ENCODE data around the gene LCN6. TPM values are rescaled to one million over a fixed set of nuclear protein-coding genes. Genes with fewer than 3 reads are reported as not detected.
A peak's percentile ranks its signal among the peaks of the same experiment; 100 is the strongest.

LCN6 gene
- total RNA-seq, 2 experiments from 2014 or later, result not detected

DNA sequence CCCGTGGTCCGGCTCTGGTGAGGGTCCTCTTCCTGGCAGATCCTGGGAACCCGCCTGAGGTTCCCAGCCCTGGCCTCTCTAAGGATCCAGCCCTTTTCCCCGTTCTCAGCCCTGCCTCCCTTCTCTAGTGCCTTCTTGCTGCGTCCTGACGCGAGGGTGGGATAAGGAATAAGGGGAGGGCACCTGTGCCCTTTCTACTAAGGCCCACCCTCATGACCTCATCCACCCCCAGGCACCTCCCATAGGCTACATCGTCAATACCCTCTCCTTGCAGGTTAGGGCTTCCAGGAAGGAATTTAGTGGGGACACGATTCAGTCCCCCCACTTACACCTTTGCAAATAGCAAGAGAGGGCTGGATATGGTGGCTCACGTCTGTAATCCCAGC, 46.7 kb downstream of the LCN6 start:
- H3K4me3 Mint-ChIP-seq, result peak overlapping the region; percentile 79
- no peaks in the 10 kb centered on the region for H3K36me3 Mint-ChIP-seq (ENCODE audit: low read depth)
- ChIA-PET CTCF (interaction anchor here (3.0 kb wide), 1 partner anchor 26 kb away, joined by 13 read pairs; no protein-coding TSS in a partner anchor), POLR2A (interaction anchor here (1.0 kb wide), 1 partner anchor 385 kb away, joined by 3 read pairs; no protein-coding TSS in a partner anchor)
- intact Hi-C loops (cut with DNase I, micrococcal nuclease), result loop anchor here in 1 of 2 experiments (2.0 kb wide), 1 partner anchor 25 kb away; no protein-coding TSS in a partner anchor
- H3K4me3 ChIP-seq (ENCODE audit: low read length), result no peak overlapping the region
- peaks cover 0 to 6% of the 10 kb centered on the region in 2 experiments for H3K9me3 ChIP-seq (ENCODE audit: control insufficient read depth in 1 of 2, insufficient read depth in 1 of 2, low read length in 2 of 2)
- DNase-seq (no peak), ATAC-seq (ENCODE audit: poor library complexity) (peak; percentile 6)
- H3K27me3 Mint-ChIP-seq, result peaks cover 33% of the 10 kb centered on the region
- no peaks in the 10 kb centered on the region for H3K9me3 Mint-ChIP-seq
- peaks cover 16% of the 10 kb centered on the region for H3K4me1 ChIP-seq (ENCODE audit: insufficient read depth, low read length)
- peak overlapping the region; percentile 82 for H3K27ac Mint-ChIP-seq
- no peaks in the 10 kb centered on the region for H3K36me3 ChIP-seq (ENCODE audit: insufficient read depth, low read length)
- peaks cover 11% of the 10 kb centered on the region for H3K4me1 Mint-ChIP-seq (ENCODE audit: low read depth)
- H3K27me3 ChIP-seq (ENCODE audit: control insufficient read depth in 1 of 2, insufficient read depth in 2 of 2, low read length in 2 of 2), result peaks cover 0 to 9% of the 10 kb centered on the region in 2 experiments
- H3K27ac ChIP-seq (ENCODE audit: low read depth in 1 of 2, low read length in 2 of 2), result no peak overlapping the region
- no peak for TF ChIP-seq CTCF (IDR thresholded peaks at IDR 0.05)

GRCh38 chr9:136700959-136701667, 47.2 kb downstream of the LCN6 start:
- Histone ChIP-seq H3K27ac (ENCODE audit: low read depth in 1 of 2, low read length in 2 of 2) (no peak overlapping the region), H3K27me3 (ENCODE audit: control insufficient read depth in 1 of 2, insufficient read depth in 2 of 2, low read length in 2 of 2) (peaks cover 4 to 9% of the 10 kb centered on the region in 2 experiments), H3K4me1 (ENCODE audit: insufficient read depth, low read length) (peaks cover 18% of the 10 kb centered on the region), H3K4me3 (ENCODE audit: low read length) (peak overlapping the region; percentile 40), H3K36me3 (ENCODE audit: insufficient read depth, low read length) (no peaks in the 10 kb centered on the region), H3K9me3 (ENCODE audit: control insufficient read depth in 1 of 2, insufficient read depth in 1 of 2, low read length in 2 of 2) (peaks cover 0 to 10% of the 10 kb centered on the region in 2 experiments)
- Mint-ChIP-seq H3K4me3 (peak overlapping the region; percentile 79), H3K27ac (peak overlapping the region; percentile 82), H3K9me3 (no peaks in the 10 kb centered on the region), H3K36me3 (ENCODE audit: low read depth) (no peaks in the 10 kb centered on the region), H3K4me1 (ENCODE audit: low read depth) (peaks cover 11% of the 10 kb centered on the region), H3K27me3 (peaks cover 33% of the 10 kb centered on the region)
- intact Hi-C loops (cut with DNase I, micrococcal nuclease), result loop anchor here in 1 of 2 experiments (2.0 kb wide), 1 partner anchor 26 kb away; no protein-coding TSS in a partner anchor
- no peak for TF ChIP-seq CTCF (IDR thresholded peaks at IDR 0.05)
- DNase-seq (peak in 11 of 14 experiments; percentile 14 to 78 (median 44)), ATAC-seq (ENCODE audit: poor library complexity) (peak; percentile 85)
- ChIA-PET POLR2A (interaction anchor here (0.6 to 1.0 kb wide), 3 partner anchors 27 to 385 kb away, joined by 3 read pairs; no protein-coding TSS in a partner anchor), CTCF (interaction anchor here (1.2 to 3.0 kb wide), 2 partner anchors 26 to 29 kb away, joined by 4 to 13 read pairs; no protein-coding TSS in a partner anchor)

DNA sequence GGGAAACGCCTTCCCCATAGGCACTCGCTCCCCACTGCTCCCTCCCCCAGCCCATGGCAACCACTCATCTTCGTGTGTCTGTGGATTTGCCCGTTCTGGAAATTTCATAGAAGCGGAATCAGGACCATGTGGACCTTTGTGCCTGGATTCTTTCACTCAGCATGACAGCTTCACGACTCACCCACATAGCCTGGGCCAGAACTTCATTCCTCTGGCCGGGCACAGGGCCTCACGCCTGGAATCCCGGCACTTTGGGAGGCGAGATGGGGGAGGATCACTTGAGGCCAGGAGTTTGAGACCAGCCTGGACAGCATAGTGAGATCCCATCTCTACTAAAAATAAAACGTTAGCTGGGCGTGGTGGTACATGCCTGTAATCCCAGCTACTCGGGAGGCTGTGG, 48.0 kb downstream of the LCN6 start:
- Mint-ChIP-seq H3K9me3 (no peaks in the 10 kb centered on the region), H3K4me1 (ENCODE audit: low read depth) (peaks cover 11% of the 10 kb centered on the region), H3K27ac (no peak overlapping the region), H3K36me3 (ENCODE audit: low read depth) (no peaks in the 10 kb centered on the region), H3K27me3 (peaks cover 33% of the 10 kb centered on the region), H3K4me3 (no peak overlapping the region)
- no peak for TF ChIP-seq CTCF (IDR thresholded peaks at IDR 0.05)
- peaks cover 0 to 16% of the 10 kb centered on the region in 2 experiments for H3K9me3 ChIP-seq (ENCODE audit: control insufficient read depth in 1 of 2, insufficient read depth in 1 of 2, low read length in 2 of 2)
- no peak overlapping the region for H3K4me3 ChIP-seq (ENCODE audit: low read length)
- peaks cover 8 to 12% of the 10 kb centered on the region in 2 experiments for H3K27me3 ChIP-seq (ENCODE audit: control insufficient read depth in 1 of 2, insufficient read depth in 2 of 2, low read length in 2 of 2)
- CTCF ChIA-PET, result interaction anchor here (1.2 to 3.0 kb wide), 2 partner anchors 27 to 29 kb away, joined by 4 to 13 read pairs; no protein-coding TSS in a partner anchor
- no peak for DNase-seq
- intact Hi-C loops (cut with DNase I, micrococcal nuclease), result loop anchor here in 1 of 2 experiments (2.0 kb wide), 1 partner anchor 26 kb away; no protein-coding TSS in a partner anchor
- no peak overlapping the region for H3K27ac ChIP-seq (ENCODE audit: low read depth in 1 of 2, low read length in 2 of 2)
- H3K4me1 ChIP-seq (ENCODE audit: insufficient read depth, low read length), result peaks cover 20% of the 10 kb centered on the region
- ATAC-seq (ENCODE audit: poor library complexity), result no peak
- no peaks in the 10 kb centered on the region for H3K36me3 ChIP-seq (ENCODE audit: insufficient read depth, low read length)
- POLR2A ChIA-PET, result interaction anchor here (0.8 kb wide), 1 partner anchor 28 kb away, joined by 3 read pairs; no protein-coding TSS in a partner anchor
